ENCODE data around the gene SCAMP3.

- TF ChIP-seq, protein P1, sequence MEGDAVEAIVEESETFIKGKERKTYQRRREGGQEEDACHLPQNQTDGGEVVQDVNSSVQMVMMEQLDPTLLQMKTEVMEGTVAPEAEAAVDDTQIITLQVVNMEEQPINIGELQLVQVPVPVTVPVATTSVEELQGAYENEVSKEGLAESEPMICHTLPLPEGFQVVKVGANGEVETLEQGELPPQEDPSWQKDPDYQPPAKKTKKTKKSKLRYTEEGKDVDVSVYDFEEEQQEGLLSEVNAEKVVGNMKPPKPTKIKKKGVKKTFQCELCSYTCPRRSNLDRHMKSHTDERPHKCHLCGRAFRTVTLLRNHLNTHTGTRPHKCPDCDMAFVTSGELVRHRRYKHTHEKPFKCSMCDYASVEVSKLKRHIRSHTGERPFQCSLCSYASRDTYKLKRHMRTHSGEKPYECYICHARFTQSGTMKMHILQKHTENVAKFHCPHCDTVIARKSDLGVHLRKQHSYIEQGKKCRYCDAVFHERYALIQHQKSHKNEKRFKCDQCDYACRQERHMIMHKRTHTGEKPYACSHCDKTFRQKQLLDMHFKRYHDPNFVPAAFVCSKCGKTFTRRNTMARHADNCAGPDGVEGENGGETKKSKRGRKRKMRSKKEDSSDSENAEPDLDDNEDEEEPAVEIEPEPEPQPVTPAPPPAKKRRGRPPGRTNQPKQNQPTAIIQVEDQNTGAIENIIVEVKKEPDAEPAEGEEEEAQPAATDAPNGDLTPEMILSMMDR (IDR thresholded peaks at IDR 0.05; ENCODE audit: low read depth, low read length, missing input control) = no peak
- no peak for TF ChIP-seq NR2F2 (IDR thresholded peaks at IDR 0.05)
- TF ChIP-seq FOXA1 (IDR thresholded peaks at IDR 0.05) = no peak
- TF ChIP-seq, protein P2, sequence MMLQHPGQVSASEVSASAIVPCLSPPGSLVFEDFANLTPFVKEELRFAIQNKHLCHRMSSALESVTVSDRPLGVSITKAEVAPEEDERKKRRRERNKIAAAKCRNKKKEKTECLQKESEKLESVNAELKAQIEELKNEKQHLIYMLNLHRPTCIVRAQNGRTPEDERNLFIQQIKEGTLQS (IDR thresholded peaks at IDR 0.05) = no peak
- TF ChIP-seq TAF1 (conservative IDR thresholded peaks at IDR 0.05) = no peak
These were observed 7.9 kb downstream of the SCAMP3 start for GRCh38 chr1:155254228-155254713.
